ENCODE data around the gene WDR1.
"Not testable (repeated sequence)": the region's sequence is repeated elsewhere in the genome, so short reads cannot be mapped to it uniquely, and the experiment has no call there.

WDR1 gene

DNA sequence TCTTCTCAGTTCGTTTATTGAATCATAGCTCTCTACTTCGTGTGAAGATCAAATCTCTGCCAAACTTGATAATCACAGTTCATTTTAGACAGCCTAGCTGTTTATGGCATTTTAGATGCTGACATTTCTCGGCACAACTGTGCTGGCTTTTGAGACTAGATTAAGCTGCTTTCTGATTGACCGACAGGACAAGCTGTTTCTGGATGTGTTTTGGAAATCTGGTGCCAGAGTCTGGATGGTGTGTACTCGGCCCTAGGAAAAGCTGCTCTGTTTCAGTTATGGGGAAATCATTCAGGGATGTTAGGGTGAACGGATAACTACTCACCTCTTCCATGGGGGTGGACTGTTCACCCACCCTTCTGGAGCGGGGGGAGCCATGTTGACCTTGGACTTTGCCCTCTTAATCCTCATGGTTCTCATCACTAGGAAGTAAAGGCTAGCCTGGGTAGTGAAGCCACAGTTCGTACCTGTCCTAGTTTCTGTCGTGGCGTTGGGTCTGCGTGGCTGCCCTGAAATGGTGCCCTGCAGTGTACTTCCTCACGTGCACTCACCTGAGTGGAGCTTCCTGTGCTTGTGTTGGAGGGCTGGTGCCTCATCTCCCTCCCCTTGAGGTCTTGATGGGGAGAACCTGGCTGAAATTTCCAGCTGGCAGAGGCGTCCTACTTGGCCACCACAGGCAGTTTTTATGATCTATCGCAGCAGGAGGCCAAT is 13.7 kb upstream of the WDR1 start:
- DNase-seq = no peak

DNA sequence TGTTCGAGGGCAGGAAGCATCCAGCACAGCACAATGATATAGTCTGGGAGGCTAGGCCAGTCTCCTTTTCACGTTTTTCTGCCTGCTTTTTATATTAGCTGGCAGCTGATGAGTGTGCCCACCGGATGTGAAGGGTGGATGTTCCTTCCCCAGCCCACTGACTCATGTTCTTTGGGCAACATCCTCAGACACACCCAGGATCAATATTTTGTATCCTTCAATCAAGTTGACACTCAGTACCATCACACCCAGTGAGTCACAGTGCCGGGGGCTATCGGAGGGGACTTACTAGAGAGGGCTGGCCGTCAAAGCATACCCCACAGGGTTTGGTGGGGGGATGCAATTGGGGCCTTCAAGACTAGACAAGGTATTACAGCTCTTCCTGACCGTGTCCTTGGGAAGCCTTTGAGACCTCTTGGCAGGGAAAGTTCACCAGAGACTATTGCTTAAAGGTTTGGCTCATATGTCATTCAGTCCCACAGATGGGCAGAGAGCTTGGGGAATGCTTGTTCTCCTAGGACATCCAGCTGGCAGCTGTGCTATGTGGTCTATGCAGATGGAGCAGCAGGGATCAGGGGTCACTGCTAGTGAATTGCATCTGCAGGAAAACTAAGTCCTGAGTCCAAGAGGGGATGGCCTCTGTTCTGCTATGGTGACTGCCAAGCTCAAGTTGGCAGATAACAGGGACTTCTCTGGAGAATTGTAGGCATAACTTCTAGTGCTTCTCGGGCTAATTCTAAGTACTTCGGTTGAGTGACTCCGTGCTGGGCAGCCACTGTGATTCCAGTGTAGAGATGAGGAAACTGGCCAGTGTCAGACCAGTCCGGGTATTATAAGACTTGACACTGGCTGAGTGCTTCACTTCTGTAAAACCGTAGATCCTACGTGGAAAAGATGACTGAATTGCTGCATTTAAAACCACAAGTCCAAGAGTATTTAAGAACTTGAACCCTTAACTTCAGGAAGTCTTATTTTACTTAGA is 12.9 kb upstream of the WDR1 start:
- DNase-seq = no peak

- no peak for DNase-seq
Measured at GRCh38 chr4:10128761-10129160, 12.2 kb upstream of the WDR1 start.

- not testable (repeated sequence) for DNase-seq
Measured at GRCh38 chr4:10127531-10127930, 10.9 kb upstream of the WDR1 start.

DNA sequence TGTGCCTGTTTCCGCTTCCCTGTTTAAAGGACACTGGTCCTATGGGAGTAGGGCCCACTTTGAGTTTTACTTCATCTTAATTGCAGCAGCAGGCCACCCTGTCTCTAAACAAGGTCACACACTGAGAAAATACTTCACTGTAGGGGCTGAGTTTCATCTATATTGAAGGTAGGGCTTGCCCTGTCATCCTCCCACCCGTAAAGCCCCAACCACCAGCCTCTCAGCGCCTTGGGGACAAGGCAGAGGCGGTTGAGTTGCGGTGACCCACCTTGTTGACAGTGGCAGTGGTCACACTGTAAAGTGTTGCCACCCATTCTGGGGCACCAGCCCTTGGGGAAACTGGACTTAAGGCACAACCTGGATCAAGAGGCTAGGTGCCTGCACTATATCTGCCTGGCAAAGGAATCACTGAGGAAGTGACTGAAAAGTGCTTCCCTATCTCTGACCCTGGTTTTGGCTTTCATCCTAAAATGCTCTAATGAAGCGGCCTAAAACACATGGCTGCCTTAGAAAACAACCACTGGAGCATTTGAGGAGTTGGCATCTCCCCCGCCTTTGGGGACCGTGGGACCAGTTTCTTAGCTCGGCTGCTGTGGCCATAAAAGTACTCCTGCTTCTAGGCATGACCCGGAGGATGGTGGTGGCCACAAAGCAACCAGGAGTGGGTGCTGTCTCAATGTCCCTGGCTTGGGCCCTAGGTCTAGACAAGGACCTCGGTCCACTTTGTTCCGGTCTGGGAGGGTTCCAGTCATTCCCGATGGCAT is 7.8 kb upstream of the WDR1 start:
- no peak for DNase-seq

DNA sequence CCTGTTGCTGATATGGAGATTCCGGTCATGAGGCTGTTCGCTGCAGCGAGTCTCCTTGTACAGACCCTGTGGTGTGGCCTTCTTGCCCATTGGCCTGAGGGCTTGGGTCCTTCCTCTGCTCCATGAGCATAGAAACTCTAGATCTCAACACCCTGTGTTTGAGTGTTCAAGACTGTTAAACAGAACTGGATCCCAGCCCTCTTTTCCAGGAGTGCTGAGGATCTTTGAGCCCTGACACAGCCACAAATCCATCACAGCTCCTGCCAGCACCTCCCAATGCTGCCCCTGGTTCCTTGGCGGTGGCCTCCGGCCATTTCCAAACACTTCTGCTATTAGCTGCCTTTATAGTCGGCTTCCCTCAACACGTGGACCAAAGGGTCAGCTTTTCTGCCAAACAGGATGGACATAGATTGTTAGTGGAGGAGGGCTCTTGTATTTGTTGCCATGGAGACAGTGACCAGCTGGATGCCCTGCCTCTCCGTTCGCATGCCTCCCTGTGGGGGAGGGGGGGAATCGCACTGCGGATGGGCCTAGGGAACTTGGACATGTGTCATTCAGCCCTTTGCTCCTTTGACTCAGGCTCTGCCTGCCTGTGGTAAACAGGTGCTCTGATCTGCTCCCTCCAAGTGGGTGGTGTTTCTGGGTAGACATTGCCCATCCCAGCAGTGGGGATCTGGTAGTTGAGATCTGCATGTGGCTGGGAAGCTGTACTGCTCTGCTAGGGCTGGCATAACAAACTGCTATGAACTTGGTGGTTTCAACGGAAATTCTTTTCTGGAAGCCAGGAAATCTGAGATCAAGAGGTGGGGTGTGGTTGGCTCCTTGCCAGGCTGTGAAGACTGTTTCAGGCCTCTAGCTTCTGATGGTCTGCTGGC is 6.9 kb upstream of the WDR1 start:
- no peak for DNase-seq

GRCh38 chr4:10122236-10122932 is 5.8 kb upstream of the WDR1 start:
- DNase-seq = no peak

- no peak for DNase-seq
Measured at GRCh38 chr4:10121568-10122208, 5.1 kb upstream of the WDR1 start.

- DNase-seq = no peak
Measured at GRCh38 chr4:10120943-10121567, 4.5 kb upstream of the WDR1 start.

GRCh38 chr4:10119773-10120172 is 3.2 kb upstream of the WDR1 start:
- no peak for DNase-seq

GRCh38 chr4:10119278-10119677 is 2.7 kb upstream of the WDR1 start:
- DNase-seq = no peak

DNA sequence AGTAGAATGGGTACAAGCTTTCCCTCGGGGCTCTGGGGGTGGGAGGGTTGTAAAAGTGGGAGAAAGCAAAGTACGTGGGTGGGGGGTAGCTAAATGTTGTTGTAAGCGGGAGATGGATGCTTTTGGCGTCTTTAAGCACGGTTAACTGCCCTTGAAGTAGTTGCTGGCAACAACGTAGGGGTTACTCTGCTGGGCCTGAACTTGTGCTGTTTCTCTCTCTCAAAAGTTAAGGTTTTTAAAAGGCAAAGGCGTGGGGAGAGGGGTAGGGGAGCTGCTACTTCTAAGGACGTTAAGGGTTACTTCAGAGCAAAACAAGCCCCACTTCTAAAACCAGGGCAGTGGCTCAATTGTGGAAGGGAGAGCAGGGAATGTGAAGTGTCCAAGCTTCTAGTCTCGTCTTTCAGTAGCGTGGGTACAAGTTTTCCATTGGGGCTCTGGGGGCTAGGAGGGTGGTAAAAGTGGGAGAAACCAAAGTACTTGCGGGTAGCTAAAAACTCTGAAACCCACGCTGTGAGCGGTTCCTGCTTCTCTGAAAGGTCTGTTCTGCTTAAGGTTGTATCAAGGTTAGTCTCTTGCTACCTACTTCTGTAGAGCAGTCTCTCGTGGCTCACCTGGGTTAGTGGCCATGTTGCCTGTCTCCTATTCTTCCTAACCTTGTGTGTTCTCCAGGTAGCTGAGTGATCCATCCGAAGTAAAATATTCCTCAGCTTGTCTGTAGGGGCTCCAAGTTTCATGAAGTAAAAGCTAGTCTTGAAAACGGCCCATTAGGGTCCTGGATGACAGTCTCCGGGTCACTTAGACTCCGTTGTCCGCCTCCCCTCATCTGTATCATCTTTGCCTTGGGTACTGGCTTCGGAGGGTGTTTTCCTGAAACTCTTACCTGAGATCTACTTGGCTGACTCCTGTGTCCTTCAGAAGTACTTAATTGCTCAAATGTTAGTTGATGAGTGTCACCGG is 1.7 kb upstream of the WDR1 start:
- no peak for DNase-seq

- no peak for DNase-seq
Measured at GRCh38 chr4:10117359-10118047, 904 bp upstream of the WDR1 start.

DNA sequence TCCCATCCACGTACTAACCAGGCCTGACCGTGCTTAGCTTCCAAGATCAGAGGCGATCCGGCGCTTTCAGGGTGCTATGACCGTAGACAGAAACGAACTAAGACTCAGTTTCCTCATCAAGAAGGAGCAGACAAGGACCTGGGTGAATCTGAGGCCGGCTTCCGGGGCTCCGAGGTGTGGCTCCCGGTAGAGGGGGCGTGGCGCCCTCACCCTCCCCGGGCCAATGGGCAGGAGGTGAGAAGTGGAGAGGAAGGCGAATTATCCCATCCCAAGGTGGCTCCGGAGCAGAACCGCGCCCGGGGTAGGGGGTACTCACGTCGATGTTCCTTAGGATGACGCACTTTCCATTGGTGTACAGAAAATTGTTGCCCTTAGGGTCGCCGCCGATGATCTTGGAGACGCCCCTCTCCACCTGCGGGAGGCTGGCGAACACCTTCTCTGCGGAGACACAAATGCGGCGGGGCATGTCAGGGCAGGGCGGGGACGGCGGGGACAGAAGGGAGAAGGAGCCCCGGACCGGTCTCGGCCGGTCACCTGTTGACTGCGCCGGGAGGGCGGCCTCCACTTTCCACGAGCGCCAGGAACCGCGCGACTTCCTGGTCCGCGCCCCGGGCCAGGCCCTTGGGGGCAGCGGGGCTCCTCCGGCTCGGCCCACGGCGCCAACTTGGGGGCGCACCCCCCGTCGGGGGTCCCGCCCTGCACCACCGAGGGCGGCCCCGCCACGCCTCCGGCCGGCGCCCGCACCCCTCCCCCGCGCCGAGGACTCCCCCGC is 616 bp downstream of the WDR1 start:
- no peak for DNase-seq

GRCh38 chr4:10115271-10115796 is 1.3 kb downstream of the WDR1 start:
- DNase-seq = no peak

- DNase-seq = no peak
Measured at GRCh38 chr4:10114607-10115006, 2.0 kb downstream of the WDR1 start.

DNA sequence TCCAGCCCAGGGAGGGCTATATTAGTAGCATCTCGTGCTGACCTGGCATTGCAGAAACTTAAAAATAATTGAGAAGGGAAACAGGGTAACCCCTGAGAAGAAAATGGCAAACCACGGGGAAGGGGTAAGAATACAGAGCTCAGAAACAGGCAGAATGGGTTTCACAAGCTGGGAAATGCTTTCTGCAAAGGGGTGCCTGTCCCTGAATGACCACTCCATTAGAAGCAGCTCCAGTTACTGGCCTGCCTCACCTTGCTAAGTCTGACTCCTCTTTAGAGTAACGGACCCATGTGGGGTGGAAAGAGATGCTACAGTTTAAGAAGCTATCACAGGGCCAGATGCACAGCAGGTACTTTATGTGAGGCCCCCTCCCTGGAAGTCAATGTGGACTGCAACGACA is 2.5 kb downstream of the WDR1 start:
- DNase-seq = no peak
